Gastrocnemius medialis (tissue), 4 donors: Measurements from ENCODE around the gene LRR1. TPM values are rescaled to one million over a fixed set of nuclear protein-coding genes. Genes with fewer than 3 reads are reported as not detected.
A peak's percentile ranks its signal among the peaks of the same experiment; 100 is the strongest.
"Not testable (repeated sequence)": the region's sequence is repeated elsewhere in the genome, so short reads cannot be mapped to it uniquely, and the experiment has no call there.

Experiments used
- ATAC-seq, 2 donors: fragments of 150-250 bp; one replicate each; pipeline ENCODE4 v1.9.1; 2016
- DNase-seq, 2 donors: peaks; one replicate each; pipeline ENCODE4 v3.0.0-alpha.2; 2019
- H3K27ac ChIP-seq, 4 donors: fragments of 200-600 bp; sonication (generic); 1 replicate in 1 of 4; 2 replicates in 3 of 4; pipeline ENCODE4 v1.5.1; 2016 to 2018; ENCODE audit warnings: mild to moderate bottlenecking in 2 of 4, moderate library complexity in 1 of 4
- H3K27me3 ChIP-seq, 3 donors: fragments of 200-600 bp; sonication (generic) in 2 of 3; 1 replicate in 1 of 3; 2 replicates in 2 of 3; pipeline versions ENCODE4 v1.5.1 to v1.6.0; 2016 to 2019; ENCODE audit warnings: mild to moderate bottlenecking in 1 of 3, moderate library complexity in 1 of 3
- H3K36me3 ChIP-seq, 2 donors: fragments of 200-600 bp; sonication (generic) in 1 of 2; one replicate each; pipeline ENCODE4 v1.5.1; 2017 to 2018
- H3K4me1 ChIP-seq, 2 donors: fragments of 200-600 bp; sonication (generic) in 1 of 2; one replicate each; pipeline ENCODE4 v1.5.1; 2016 to 2017; ENCODE audit warnings: mild to moderate bottlenecking in 2 of 2
- H3K4me3 ChIP-seq, 4 donors: fragments of 200-600 bp; sonication (generic) in 3 of 4; 1 replicate in 1 of 4; 2 replicates in 3 of 4; pipeline ENCODE4 v1.5.1; 2016 to 2019; ENCODE audit warnings: mild to moderate bottlenecking in 2 of 4
- H3K9me3 ChIP-seq, 3 donors: fragments of 200-600 bp; sonication (generic) in 2 of 3; 1 replicate in 1 of 3; 2 replicates in 2 of 3; pipeline ENCODE4 v1.5.1; 2016 to 2019
- POLR2A ChIP-seq, 2 donors: fragments of 450-650 bp; IDR thresholded peaks; one replicate each; pipeline ENCODE4 v1.6.1; 2017; ENCODE audit warnings: antibody characterized with exemption in 2 of 2, mild to moderate bottlenecking in 2 of 2, moderate library complexity in 2 of 2
- in situ Hi-C, 4 donors: fragments of 200-750 bp; cut with MboI; loops; one replicate each; pipeline versions ENCODE4 v1.15.0 to v1.8.0; 2017; ENCODE audit warnings: low sequenced_read_pairs in 4 of 4
- intact Hi-C: fragments of 100-400 bp; cut with DNase I; formaldehyde crosslinking; loops from one replicate; pipeline ENCODE4 v1.15.1; 2023; ENCODE audit warnings: low total_unique reads
- total RNA-seq, 4 donors: library from RNA; depleted of rRNA; stranded (reverse); fragments of >200 nt; gene quantifications; one replicate each; pipeline versions ENCODE4 v1.1.0 to v1.2.3, GENCODE V29; 2016
- TF ChIP-seq, protein P1 (sequence below), 5 experiments: fragments of 450-650 bp in 3 of 5; fragments of 200-600 bp in 2 of 5; sonication (generic) in 2 of 5; IDR thresholded peaks in 4 of 5; conservative IDR thresholded peaks in 1 of 5; 1 replicate in 4 of 5; 2 replicates in 1 of 5; pipeline ENCODE4 v1.5.1; 2016 to 2019; ENCODE audit warnings: antibody characterized with exemption in 5 of 5, mild to moderate bottlenecking in 3 of 5, moderate library complexity in 3 of 5

The LRR1 gene
- total RNA-seq, 4 donors from 2014 or later = 1.3 to 5.8 (median 3.7) TPM

DNA sequence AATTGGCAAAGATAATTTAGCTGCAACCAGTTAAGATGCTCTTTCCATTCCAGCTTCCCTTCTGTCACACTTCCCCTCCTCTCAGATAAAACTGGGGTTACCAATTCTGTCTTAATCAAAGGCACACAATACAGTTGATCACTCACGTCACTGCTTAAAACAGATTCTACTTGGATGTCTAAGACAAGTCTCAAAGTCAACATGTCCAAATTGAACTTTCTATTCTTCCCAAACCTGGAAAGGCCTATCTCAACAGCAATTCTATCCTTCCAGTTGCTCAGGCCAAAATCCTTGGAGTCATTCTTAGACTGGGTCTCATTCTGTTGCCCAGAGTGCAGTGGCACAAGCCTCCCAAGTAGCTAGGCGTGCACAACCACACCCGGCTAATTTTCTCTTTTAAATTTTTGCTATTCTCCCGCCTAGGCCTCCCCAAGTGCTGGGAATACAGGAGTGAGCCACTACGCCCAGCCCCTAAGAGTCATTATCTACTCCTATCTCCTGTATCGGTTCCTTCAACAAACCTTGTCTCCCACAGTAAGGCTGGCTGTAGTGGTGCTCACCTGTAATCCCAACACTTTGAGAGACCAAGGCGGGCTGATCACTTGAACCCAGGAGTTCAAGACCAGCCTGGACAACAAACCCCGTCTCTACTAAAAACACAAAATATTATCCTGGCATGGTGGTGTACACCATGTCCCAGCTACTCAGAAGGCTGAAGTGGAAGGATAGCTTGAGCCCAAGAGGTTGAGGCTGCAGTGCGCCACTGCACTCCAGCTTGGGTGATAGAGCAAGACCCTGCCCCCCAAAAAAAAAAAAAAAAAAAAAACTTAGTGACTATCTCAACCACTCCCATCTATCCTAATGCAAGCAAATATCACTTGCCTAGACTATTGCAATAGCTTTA, 17.3 kb upstream of the LRR1 start:
- Histone ChIP-seq H3K27me3 (no peaks in the 10 kb centered on the region), H3K4me3 (no peak overlapping the region), H3K27ac (no peak overlapping the region), H3K9me3 (no peaks in the 10 kb centered on the region), H3K36me3 (peaks cover 0 to 42% of the 10 kb centered on the region in 2 donors), H3K4me1 (peaks cover 37 to 38% of the 10 kb centered on the region in 2 donors)
- intact Hi-C loops = no loop called here
- no peak for DNase-seq
- no peak for ATAC-seq
- TF ChIP-seq, protein P1, sequence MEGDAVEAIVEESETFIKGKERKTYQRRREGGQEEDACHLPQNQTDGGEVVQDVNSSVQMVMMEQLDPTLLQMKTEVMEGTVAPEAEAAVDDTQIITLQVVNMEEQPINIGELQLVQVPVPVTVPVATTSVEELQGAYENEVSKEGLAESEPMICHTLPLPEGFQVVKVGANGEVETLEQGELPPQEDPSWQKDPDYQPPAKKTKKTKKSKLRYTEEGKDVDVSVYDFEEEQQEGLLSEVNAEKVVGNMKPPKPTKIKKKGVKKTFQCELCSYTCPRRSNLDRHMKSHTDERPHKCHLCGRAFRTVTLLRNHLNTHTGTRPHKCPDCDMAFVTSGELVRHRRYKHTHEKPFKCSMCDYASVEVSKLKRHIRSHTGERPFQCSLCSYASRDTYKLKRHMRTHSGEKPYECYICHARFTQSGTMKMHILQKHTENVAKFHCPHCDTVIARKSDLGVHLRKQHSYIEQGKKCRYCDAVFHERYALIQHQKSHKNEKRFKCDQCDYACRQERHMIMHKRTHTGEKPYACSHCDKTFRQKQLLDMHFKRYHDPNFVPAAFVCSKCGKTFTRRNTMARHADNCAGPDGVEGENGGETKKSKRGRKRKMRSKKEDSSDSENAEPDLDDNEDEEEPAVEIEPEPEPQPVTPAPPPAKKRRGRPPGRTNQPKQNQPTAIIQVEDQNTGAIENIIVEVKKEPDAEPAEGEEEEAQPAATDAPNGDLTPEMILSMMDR (IDR thresholded peaks at IDR 0.05 in 4 of 5, conservative IDR thresholded peaks at IDR 0.05 in 1 of 5) = no peak
- TF ChIP-seq POLR2A (IDR thresholded peaks at IDR 0.05) = no peak
- in situ Hi-C loops = loop anchor here in 1 of 4 donors (10.0 kb wide), 1 partner anchor 53 kb away; the partner anchor contains the start of gene DNAAF2

DNA sequence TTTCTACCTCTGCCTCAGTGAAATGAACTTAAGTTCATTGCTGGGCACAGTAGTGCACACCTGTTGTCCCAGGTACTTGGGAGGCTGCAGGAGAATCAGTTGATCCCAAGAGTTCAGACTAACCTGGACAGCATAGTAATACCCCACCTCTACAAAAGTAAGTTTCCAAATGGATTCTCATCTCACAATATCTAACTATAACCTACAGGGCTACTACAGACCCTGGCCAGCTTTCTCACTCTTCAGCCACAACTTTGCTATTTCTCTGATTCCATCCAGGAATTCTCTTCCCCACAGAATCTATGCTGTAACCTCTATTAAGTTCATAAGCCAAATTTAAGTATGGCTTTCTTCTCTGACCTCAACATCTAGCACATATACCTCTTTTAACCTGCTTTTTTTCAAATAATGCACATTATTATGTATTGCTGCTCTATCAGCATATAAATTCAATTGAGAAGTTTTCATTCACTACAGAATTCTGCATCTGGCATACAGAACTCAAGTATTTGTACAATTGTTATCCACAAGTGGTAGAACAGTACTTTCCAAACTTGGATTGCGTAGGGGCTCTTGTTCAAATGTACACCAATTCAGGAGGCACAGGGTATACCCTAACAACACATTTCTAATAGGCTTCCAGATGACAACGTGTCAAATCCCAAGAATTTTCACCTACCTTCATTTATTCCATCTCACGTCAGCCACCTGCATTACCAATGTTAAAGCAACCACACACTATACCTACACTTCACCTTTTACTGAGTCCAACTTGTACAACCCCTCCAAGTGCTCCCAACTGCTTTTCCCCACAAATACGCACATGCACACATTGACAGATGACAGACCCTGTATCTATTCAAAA, 16.4 kb upstream of the LRR1 start:
- TF ChIP-seq, protein P1 (IDR thresholded peaks at IDR 0.05 in 4 of 5, conservative IDR thresholded peaks at IDR 0.05 in 1 of 5) = no peak
- TF ChIP-seq POLR2A (IDR thresholded peaks at IDR 0.05) = no peak
- intact Hi-C loops (no loop called here), in situ Hi-C loops (loop anchor here in 1 of 4 donors (10.0 kb wide), 1 partner anchor 52 kb away; the partner anchor contains the start of gene DNAAF2)
- Histone ChIP-seq H3K9me3 (no peaks in the 10 kb centered on the region), H3K27ac (no peak overlapping the region), H3K4me1 (peaks cover 37 to 38% of the 10 kb centered on the region in 2 donors), H3K4me3 (no peak overlapping the region), H3K27me3 (no peaks in the 10 kb centered on the region), H3K36me3 (peaks cover 0 to 34% of the 10 kb centered on the region in 2 donors)
- no peak for ATAC-seq
- DNase-seq = no peak

DNA sequence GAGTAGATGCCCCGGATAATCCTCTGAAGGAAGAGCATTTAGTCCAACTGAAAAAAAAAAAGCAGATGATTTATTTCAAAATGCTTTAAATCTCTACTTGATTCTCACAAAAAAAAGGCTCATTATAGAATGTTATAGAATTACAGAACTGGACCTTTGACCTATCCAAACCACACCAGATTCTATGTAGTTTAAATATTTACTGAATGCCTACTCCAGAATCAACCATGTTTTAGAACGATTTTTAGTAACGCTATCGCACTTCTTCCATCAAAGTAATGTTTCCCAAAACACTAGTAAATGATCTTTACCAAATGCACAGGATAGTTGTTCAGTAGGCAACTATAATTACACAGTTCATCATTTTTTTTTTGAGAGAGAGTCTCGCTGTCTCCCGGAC, 15.1 kb upstream of the LRR1 start:
- DNase-seq (no peak), ATAC-seq (no peak)
- peaks cover 28 to 38% of the 10 kb centered on the region in 2 donors for H3K4me1 ChIP-seq
- no peaks in the 10 kb centered on the region for H3K27me3 ChIP-seq
- no peak for TF ChIP-seq POLR2A (IDR thresholded peaks at IDR 0.05)
- TF ChIP-seq, protein P1 (IDR thresholded peaks at IDR 0.05 in 4 of 5, conservative IDR thresholded peaks at IDR 0.05 in 1 of 5) = no peak
- in situ Hi-C loops (loop anchor here in 1 of 4 donors (10.0 kb wide), 1 partner anchor 51 kb away; the partner anchor contains the start of gene DNAAF2), intact Hi-C loops (no loop called here)
- H3K4me3 ChIP-seq = no peak overlapping the region
- no peaks in the 10 kb centered on the region for H3K9me3 ChIP-seq
- no peak overlapping the region for H3K27ac ChIP-seq
- peaks cover 0 to 29% of the 10 kb centered on the region in 2 donors for H3K36me3 ChIP-seq

DNA sequence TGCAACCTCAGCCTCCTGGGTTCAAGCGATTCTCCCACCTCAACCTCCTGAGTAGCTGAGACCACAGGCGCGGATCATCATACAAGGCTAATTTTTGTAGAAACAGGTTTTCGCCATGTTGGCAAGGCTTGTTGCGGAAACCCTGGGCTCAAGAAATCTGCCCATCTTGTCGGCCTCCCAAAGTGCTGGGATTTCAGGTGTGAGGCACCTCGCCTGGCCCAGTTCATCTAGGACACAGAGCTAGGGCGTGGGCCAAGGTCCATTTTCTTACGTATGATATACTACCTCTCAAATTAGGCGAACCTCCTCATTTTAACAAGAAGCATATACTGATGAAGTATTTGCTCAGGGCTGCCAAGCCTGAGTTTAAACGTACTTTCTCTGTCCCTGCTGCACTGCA, 14.7 kb upstream of the LRR1 start:
- Histone ChIP-seq H3K4me3 (no peak overlapping the region), H3K4me1 (peaks cover 27 to 36% of the 10 kb centered on the region in 2 donors), H3K27me3 (no peaks in the 10 kb centered on the region), H3K36me3 (peaks cover 0 to 29% of the 10 kb centered on the region in 2 donors), H3K27ac (peak overlapping the region in 2 of 4 donors; percentile 97 to 98), H3K9me3 (no peaks in the 10 kb centered on the region)
- intact Hi-C loops = no loop called here
- in situ Hi-C loops = loop anchor here in 1 of 4 donors (10.0 kb wide), 1 partner anchor 51 kb away; the partner anchor contains the start of gene DNAAF2
- TF ChIP-seq POLR2A (IDR thresholded peaks at IDR 0.05) = no peak
- TF ChIP-seq, protein P1 (IDR thresholded peaks at IDR 0.05 in 4 of 5, conservative IDR thresholded peaks at IDR 0.05 in 1 of 5) = no peak
- DNase-seq (no peak), ATAC-seq (no peak)

DNA sequence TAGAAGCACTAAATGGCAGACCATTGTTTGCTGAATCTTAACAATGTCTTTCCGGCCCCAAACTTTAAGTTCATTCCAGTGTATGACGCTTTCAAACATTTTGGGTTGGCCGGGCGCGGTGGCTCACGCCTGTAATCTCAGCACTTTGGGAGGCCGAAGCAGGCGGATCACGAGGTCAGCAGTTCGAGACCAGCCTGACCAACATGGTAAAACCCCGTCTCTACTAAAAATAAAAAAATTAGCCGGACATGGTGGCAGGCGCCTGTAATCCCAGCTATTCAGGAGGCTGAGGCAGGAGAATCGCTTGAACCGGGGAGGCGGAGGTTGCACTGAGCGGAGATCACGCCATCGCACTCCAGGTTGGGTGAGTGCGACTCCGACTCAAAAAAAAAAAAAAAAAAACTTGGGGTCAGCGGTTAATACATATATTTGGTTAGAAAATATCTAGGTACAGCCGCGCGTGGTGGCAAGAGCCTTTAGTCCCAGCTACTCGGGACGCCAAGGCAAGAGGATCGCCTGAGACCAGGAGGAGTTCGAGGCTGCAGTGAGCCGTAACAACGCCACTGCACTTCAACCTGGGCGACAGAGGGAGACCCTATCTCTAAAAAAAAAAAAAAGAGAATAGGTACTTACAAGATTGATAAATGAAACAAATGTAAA, 13.6 kb upstream of the LRR1 start:
- not testable (repeated sequence) for H3K27me3 ChIP-seq, ATAC-seq, H3K9me3 ChIP-seq, DNase-seq
- peak overlapping the region; percentile 94 to 98 (median 96) for H3K27ac ChIP-seq
- peaks cover 0 to 29% of the 10 kb centered on the region in 2 donors for H3K36me3 ChIP-seq
- peak overlapping the region; percentile 78 to 99 (median 93) for H3K4me3 ChIP-seq
- in situ Hi-C loops = loop anchor here in 1 of 4 donors (10.0 kb wide), 1 partner anchor 50 kb away; the partner anchor contains the start of gene DNAAF2
- H3K4me1 ChIP-seq = peaks cover 27 to 33% of the 10 kb centered on the region in 2 donors
- intact Hi-C loops = loop anchor here (5.0 kb wide), 1 partner anchor 267 kb away; the partner anchor contains the start of gene NEMF
